NCI-H128 (cell line): ENCODE measurements around the gene KRTAP4-3.
"Not testable (repeated sequence)": the region's sequence is repeated elsewhere in the genome, so short reads cannot be mapped to it uniquely, and the experiment has no call there.

ENCODE experiments used
- DNase-seq: peaks from one replicate; lab custom pipeline; 2025; ENCODE audit not compliant: unreplicated experiment; lab: John Stamatoyannopoulos, UW

Gene KRTAP4-3

DNA sequence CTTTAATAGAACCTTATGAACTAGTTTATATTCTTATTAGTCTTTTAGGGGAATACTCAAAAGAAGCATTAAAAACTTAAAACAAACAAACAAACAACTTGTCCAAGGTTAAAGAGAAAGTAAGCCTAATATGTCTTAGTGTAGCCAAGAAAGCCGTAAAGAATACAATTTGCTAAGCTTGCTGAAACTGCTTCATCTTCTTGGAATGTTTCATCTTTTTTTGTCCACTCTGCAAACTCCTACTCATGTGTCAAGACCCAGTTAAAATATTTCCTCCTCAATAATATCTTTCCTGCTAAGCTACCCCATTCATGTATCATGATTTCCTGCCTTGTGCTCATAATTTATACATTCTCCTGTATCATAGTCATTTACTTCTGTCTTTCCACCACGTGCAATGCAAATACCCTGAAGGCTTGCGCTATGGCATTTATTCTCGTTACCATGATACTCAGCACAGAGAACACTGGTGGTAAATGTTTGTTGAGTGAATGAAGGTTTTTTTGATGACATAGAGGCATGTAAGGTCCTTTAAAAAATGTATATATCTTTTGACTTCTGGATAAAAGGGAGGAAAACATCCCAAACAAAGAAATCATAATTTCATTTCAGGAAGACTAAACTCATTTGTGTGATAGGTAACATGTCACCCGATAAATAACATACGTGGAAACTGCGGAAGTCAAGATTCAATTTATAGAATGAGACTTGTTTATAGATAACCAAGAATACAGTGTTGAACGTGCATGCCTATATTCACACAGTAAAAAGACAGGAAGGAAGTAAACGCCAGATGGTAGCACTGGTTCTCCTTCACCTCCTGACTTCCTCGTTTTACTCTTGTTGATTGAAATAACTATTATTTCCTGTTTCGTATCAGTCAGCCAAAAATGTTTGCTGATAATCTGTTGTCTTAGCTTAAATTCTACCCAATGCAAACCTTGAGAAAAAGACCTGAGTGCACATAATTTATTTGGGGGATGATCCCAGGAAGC is 48.0 kb downstream of the KRTAP4-3 start:
- not testable (repeated sequence) for DNase-seq

DNA sequence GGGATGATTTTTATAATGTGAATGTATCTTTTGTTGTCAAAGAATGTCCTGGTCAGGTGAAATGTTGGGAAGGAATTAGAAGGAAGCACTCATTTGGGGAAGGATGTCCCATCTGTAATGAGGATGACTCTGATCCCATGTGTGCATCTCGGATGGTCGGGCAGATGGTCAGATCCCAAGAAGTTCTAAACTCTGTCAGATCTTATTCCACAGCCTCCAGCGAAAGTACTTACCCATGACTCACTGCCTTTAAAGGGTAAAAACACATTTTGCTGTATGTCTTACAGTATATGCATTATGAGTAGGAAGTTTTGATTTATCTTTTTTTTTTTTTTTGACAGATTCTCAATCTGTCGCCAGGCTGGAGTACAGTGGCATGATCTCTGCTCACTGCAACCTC is 49.3 kb downstream of the KRTAP4-3 start:
- DNase-seq, result no peak

DNA sequence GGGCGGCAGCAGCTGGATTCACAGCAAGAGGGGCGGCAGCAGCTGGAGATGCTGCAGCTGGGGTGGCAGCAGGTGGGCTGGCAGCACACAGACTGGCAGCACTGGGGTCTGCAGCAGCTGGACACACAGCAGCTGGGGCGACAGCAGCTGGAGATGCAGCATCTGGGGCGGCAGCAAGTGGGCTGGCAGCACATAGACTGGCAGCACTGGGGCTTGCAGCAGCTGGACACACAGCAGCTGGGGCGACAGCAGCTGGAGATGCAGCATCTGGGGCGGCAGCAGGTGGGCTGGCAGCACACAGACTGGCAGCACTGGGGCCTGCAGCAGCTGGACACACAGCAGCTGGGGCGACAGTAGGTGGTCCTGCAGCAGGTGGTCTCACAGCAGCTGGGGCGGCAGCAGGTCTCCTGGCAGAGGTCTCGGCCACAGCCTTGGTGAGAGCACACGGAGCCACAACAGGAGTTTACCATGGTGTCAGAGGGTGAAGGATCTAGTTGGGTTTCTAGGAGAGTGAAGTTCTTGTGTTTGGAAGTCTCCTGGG is 50.1 kb downstream of the KRTAP4-3 start, which contains the start of gene KRTAP4-11:
Gene KRTAP4-11, minus strand, starts transcription at position 528 of the 541 bp plus-strand sequence. Its CDS starts 58 bp downstream, at position 470.
- not testable (repeated sequence) for DNase-seq
